ENCODE data around the gene MRE11. TPM values are rescaled to one million over a fixed set of nuclear protein-coding genes. Genes with fewer than 3 reads are reported as not detected.
A peak's percentile ranks its signal among the peaks of the same experiment; 100 is the strongest.

Gene MRE11
- 10 to 100 TPM; 20.8 to 30.5 (median 30.2) TPM for polyA plus RNA-seq (ENCODE audit: insufficient read length in 3 of 3)
- long read RNA-seq, donor 1: 0 reads
- long read RNA-seq, donor 2: 0 reads
- long read RNA-seq, donor 3, full-length matches to known transcripts: 2 of 7 reads
- long read RNA-seq, donor 3, partial matches to known transcripts: 0 of 7 reads
- long read RNA-seq, donor 3, other reads (novel, unspliced or antisense): 5 of 7 reads
- long read RNA-seq, donor 4, full-length matches to known transcripts: 1 of 1 reads
- long read RNA-seq, donor 4, partial matches to known transcripts: 0 of 1 reads
- long read RNA-seq, donor 4, other reads (novel, unspliced or antisense): 0 of 1 reads
- long read RNA-seq, donor 5, full-length matches to known transcripts: 2 of 2 reads
- long read RNA-seq, donor 5, partial matches to known transcripts: 0 of 2 reads
- long read RNA-seq, donor 5, other reads (novel, unspliced or antisense): 0 of 2 reads
- long read RNA-seq, donor 6, full-length matches to known transcripts: 2 of 26 reads
- long read RNA-seq, donor 6, partial matches to known transcripts: 24 of 26 reads
- long read RNA-seq, donor 6, other reads (novel, unspliced or antisense): 0 of 26 reads
- long read RNA-seq, donor 7, full-length matches to known transcripts: 2 of 2 reads
- long read RNA-seq, donor 7, partial matches to known transcripts: 0 of 2 reads
- long read RNA-seq, donor 7, other reads (novel, unspliced or antisense): 0 of 2 reads
- long read RNA-seq, donor 8: 0 reads
- long read RNA-seq, donor 9: 0 reads
- long read RNA-seq, donor 10: 0 reads
- long read RNA-seq, donor 11: 0 reads
- long read RNA-seq, donor 12: 0 reads
- long read RNA-seq, donor 13, full-length matches to known transcripts: 1 of 1 reads
- long read RNA-seq, donor 13, partial matches to known transcripts: 0 of 1 reads
- long read RNA-seq, donor 13, other reads (novel, unspliced or antisense): 0 of 1 reads
- long read RNA-seq, donor 14: 0 reads
- long read RNA-seq, donor 15, full-length matches to known transcripts: 1 of 1 reads
- long read RNA-seq, donor 15, partial matches to known transcripts: 0 of 1 reads
- long read RNA-seq, donor 15, other reads (novel, unspliced or antisense): 0 of 1 reads
- long read RNA-seq, donor 16: 0 reads

- peak; percentile 98 for DNase-seq
Measured at GRCh38 chr11:94493281-94494125, at the start of gene MRE11, which contains the start of gene ANKRD49. Gene MRE11, minus strand, starts transcription at chr11:94493844. Its CDS starts 1,043 bp downstream, at chr11:94492801. Gene ANKRD49, plus strand, starts transcription at chr11:94493984. Its CDS starts 2,710 bp downstream, at chr11:94496694.

GRCh38 chr11:94539420-94539819 is 45.8 kb upstream of the MRE11 start:
- no peak for DNase-seq

- DNase-seq: no peak
Measured at GRCh38 chr11:94537031-94537600, 43.5 kb upstream of the MRE11 start.

GRCh38 chr11:94536386-94536785 is 42.7 kb upstream of the MRE11 start:
- DNase-seq: no peak

GRCh38 chr11:94533696-94534630 is 40.3 kb upstream of the MRE11 start:
- no peak for DNase-seq

- DNase-seq: no peak
Measured at GRCh38 chr11:94533206-94533605, 39.6 kb upstream of the MRE11 start.

GRCh38 chr11:94532211-94532610 is 38.6 kb upstream of the MRE11 start:
- no peak for DNase-seq

- DNase-seq: no peak
Measured at GRCh38 chr11:94528551-94528950, 34.9 kb upstream of the MRE11 start.

GRCh38 chr11:94526645-94527438 is 33.2 kb upstream of the MRE11 start:
- no peak for DNase-seq

GRCh38 chr11:94525546-94526324 is 32.1 kb upstream of the MRE11 start:
- DNase-seq: peak; percentile 82

GRCh38 chr11:94524341-94524740 is 30.7 kb upstream of the MRE11 start:
- no peak for DNase-seq

GRCh38 chr11:94521684-94522083 is 28.0 kb upstream of the MRE11 start:
- DNase-seq: no peak

- peak; percentile 30 for DNase-seq
Measured at GRCh38 chr11:94519478-94520084, 25.9 kb upstream of the MRE11 start.

GRCh38 chr11:94518300-94518699 is 24.7 kb upstream of the MRE11 start:
- DNase-seq: no peak

GRCh38 chr11:94516725-94517124 is 23.1 kb upstream of the MRE11 start:
- DNase-seq: no peak

- DNase-seq: no peak
Measured at GRCh38 chr11:94515398-94515797, 21.8 kb upstream of the MRE11 start.

- DNase-seq: no peak
Measured at GRCh38 chr11:94513091-94513490, 19.4 kb upstream of the MRE11 start.
